Hepatocyte (in vitro differentiated cells): ENCODE data around the gene IRF5. TPM values are rescaled to one million over a fixed set of nuclear protein-coding genes. Genes with fewer than 3 reads are reported as not detected.

ENCODE experiments used
- DNase-seq: peaks from one replicate; pipeline ENCODE4 v3.0.0-alpha.2; 2016; ENCODE audit warnings: low spot score
- H2AFZ ChIP-seq: fragments of 200-600 bp; sonication (generic); 2 replicates; pipeline ENCODE4 v1.6.0; 2016; ENCODE audit warnings: antibody characterized with exemption, mild to moderate bottlenecking
- H3K27ac ChIP-seq: fragments of 200-600 bp; sonication (generic); 2 replicates; pipeline ENCODE4 v1.5.1; 2016; ENCODE audit warnings: mild to moderate bottlenecking
- H3K27me3 ChIP-seq: fragments of 200-600 bp; sonication (generic); 2 replicates; pipeline ENCODE4 v1.6.1; 2016
- H3K36me3 ChIP-seq: fragments of 200-600 bp; sonication (generic); replicated peaks from 2 replicates; pipeline ENCODE4 v1.5.1; 2016; ENCODE audit warnings: low read depth; ENCODE audit not compliant: insufficient read depth
- H3K4me1 ChIP-seq: fragments of 200-600 bp; sonication (generic); 2 replicates; pipeline ENCODE4 v1.5.1; 2016; ENCODE audit warnings: mild to moderate bottlenecking, moderate library complexity; ENCODE audit not compliant: insufficient read depth
- H3K4me2 ChIP-seq: fragments of 200-600 bp; sonication (generic); 2 replicates; pipeline ENCODE4 v1.6.0; 2016
- H3K4me3 ChIP-seq: fragments of 200-600 bp; sonication (generic); 2 replicates; pipeline ENCODE4 v1.5.1; 2016; ENCODE audit warnings: mild to moderate bottlenecking
- H3K79me2 ChIP-seq: fragments of 200-600 bp; sonication (generic); 2 replicates; pipeline ENCODE4 v1.6.0; 2017; ENCODE audit warnings: mild to moderate bottlenecking
- H3K9me2 ChIP-seq: fragments of 200-600 bp; sonication (generic); replicated peaks from 2 replicates; pipeline ENCODE4 v1.6.0; 2017; ENCODE audit warnings: mild to moderate bottlenecking; ENCODE audit not compliant: insufficient read depth
- H3K9me3 ChIP-seq: fragments of 200-600 bp; sonication (generic); 2 replicates; pipeline ENCODE4 v1.5.1; 2016; ENCODE audit warnings: low read depth, mild to moderate bottlenecking
- H4K20me1 ChIP-seq: fragments of 200-600 bp; sonication (generic); 2 replicates; pipeline ENCODE4 v1.6.0; 2016; ENCODE audit warnings: mild to moderate bottlenecking; ENCODE audit not compliant: insufficient read depth, poor library complexity, severe bottlenecking
- EZH2 ChIP-seq: fragments of 200-600 bp; sonication (generic); IDR thresholded peaks from 2 replicates; pipeline ENCODE4 v1.6.1; 2016; ENCODE audit warnings: antibody characterized with exemption, mild to moderate bottlenecking, borderline replicate concordance
- EZH2phosphoT487 ChIP-seq: fragments of 200-600 bp; sonication (generic); IDR thresholded peaks from one replicate; pipeline ENCODE4 v1.6.1; 2018; ENCODE audit warnings: antibody characterized with exemption, mild to moderate bottlenecking, low read depth, moderate library complexity; ENCODE audit not compliant: unreplicated experiment, severe bottlenecking
- WGBS: methylation state at CpG from one replicate; pipeline ENCODE4 v1.1.6; 2016; ENCODE audit warnings: low lambda C conversion rate; ENCODE audit errors: missing lambda C conversion rate; 5-methylcytosine and 5-hydroxymethylcytosine counted together
- polyA plus RNA-seq: library from polyadenylated mRNA; unstranded; fragments of >200 nt; fragmentation: Nextera tagmentation; extraction: Ambion mirVana; gene quantifications from 2 replicates; pipeline ENCODE4 v1.2.1, GENCODE V29; 2016
- total RNA-seq: library from RNA; depleted of rRNA; stranded (reverse); fragments of >200 nt; gene quantifications from 2 replicates; pipeline ENCODE4 v1.2.3, GENCODE V29; 2014
- TF ChIP-seq, protein P1 (sequence below): fragments of 200-600 bp; sonication (generic); IDR thresholded peaks from 2 replicates; pipeline ENCODE4 v1.5.1; 2016; ENCODE audit warnings: antibody characterized with exemption, mild to moderate bottlenecking; ENCODE audit not compliant: poor library complexity

The IRF5 gene, protein sequence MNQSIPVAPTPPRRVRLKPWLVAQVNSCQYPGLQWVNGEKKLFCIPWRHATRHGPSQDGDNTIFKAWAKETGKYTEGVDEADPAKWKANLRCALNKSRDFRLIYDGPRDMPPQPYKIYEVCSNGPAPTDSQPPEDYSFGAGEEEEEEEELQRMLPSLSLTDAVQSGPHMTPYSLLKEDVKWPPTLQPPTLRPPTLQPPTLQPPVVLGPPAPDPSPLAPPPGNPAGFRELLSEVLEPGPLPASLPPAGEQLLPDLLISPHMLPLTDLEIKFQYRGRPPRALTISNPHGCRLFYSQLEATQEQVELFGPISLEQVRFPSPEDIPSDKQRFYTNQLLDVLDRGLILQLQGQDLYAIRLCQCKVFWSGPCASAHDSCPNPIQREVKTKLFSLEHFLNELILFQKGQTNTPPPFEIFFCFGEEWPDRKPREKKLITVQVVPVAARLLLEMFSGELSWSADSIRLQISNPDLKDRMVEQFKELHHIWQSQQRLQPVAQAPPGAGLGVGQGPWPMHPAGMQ
- total RNA-seq: 0.44 and 0.73 TPM in 2 replicates
- polyA plus RNA-seq: 0.55 TPM in 1 of 2 replicates, not detected in the other

DNA sequence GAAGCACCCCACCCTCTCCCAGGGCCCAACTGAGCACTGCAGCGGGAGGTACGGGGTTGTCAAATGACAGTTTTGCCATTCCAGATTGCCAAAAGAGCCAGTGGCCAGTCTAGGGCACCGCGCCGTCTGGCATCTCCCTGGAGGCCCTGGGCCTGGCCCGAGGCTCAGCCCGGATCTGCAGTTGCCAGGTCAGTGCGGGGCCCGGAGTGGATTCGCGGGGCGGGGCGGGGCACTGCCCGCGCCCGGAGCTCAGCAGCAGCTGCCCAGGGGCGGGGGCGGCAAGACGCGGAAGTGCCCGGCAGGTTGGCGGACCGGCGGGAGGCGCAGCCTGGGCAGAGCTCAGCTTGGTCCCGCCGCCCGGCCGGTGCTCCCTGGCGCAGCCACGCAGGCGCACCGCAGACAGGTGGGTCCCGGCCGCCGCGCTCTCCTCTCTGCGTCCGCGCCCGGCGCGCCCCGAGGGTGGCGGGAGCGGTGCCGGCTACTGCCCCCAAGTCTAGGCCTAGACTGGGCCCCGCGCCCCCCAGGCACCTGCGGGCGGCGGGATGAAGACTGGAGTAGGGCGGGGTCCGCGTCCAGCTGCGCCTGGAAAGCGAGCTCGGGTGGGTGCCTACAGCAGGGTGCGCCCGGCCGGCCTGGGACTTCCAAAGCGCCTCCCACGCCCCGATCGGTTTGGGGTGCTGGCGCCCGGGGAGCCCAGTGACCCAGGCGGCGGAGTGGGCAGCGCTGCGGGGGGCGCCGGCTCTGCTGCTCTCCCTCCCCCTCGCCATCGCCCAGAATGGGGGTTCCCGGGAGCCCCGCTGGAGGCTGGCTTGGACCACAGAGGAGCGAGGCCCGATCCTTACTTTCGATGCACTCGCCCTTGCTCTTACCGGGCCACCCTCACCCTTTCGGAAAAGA is at the start of gene IRF5:
Gene IRF5 (plus strand): TSS at position 281 of the 897 bp plus-strand sequence. CDS start 4,155 bp downstream, outside the sequence.
- Histone ChIP-seq H2AFZ (peak within 1 kb of the TSS; percentile 71), H3K4me1 (peaks cover 4% of the 10 kb centered on the region), H3K4me2 (peak within 1 kb of the TSS; percentile 99), H3K27ac (no peak within 1 kb of the TSS), H3K27me3 (peaks cover 41% of the 10 kb centered on the region), H4K20me1 (no peaks in the 10 kb centered on the region), H3K79me2 (no peaks in the 10 kb centered on the region), H3K36me3 (no peaks in the 10 kb centered on the region), H3K4me3 (peak within 1 kb of the TSS; percentile 49), H3K9me3 (no peaks in the 10 kb centered on the region), H3K9me2 (no peaks in the 10 kb centered on the region)
- peak; percentile 60 for DNase-seq
- no peak for TF ChIP-seq EZH2phosphoT487
- TF ChIP-seq, protein P1, sequence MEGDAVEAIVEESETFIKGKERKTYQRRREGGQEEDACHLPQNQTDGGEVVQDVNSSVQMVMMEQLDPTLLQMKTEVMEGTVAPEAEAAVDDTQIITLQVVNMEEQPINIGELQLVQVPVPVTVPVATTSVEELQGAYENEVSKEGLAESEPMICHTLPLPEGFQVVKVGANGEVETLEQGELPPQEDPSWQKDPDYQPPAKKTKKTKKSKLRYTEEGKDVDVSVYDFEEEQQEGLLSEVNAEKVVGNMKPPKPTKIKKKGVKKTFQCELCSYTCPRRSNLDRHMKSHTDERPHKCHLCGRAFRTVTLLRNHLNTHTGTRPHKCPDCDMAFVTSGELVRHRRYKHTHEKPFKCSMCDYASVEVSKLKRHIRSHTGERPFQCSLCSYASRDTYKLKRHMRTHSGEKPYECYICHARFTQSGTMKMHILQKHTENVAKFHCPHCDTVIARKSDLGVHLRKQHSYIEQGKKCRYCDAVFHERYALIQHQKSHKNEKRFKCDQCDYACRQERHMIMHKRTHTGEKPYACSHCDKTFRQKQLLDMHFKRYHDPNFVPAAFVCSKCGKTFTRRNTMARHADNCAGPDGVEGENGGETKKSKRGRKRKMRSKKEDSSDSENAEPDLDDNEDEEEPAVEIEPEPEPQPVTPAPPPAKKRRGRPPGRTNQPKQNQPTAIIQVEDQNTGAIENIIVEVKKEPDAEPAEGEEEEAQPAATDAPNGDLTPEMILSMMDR: no peak
- no peak for TF ChIP-seq EZH2
- 5% methylated on average over 53 of the region's 83 CpGs for WGBS

DNA sequence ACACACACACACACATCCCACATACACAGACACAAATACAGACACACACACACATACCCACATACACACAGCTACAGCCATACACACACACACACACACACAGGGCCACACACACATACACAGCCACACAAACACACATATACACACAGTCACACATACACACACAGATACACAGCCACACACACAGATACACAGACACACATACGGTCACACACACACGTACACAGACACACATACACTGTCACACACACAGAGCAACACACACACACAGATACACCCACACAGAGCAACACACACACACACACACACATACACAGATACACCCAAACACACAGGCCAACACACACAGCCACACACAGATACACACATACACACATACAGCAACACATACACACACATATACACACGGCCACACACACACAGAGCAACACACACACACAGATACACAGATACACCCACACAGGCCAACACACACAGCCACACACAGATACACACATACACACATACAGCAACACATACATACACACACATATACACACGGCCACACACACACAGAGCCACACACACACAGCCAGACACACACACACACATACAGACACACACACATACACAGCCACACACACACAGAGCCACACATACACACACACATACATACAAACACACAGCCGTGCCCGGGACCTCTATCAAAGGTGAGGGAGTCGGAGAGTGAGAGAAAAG is 49.5 kb upstream of the IRF5 start:
- no peaks in the 10 kb centered on the region for H3K36me3 ChIP-seq
- no peaks in the 10 kb centered on the region for H3K9me2 ChIP-seq
- 87% methylated on average over 7 of the region's 7 CpGs for WGBS
- H3K9me3 ChIP-seq: no peaks in the 10 kb centered on the region
- no peaks in the 10 kb centered on the region for H3K79me2 ChIP-seq
- no peak for TF ChIP-seq EZH2
- TF ChIP-seq, protein P1: no peak
- no peak for TF ChIP-seq EZH2phosphoT487
- no peak overlapping the region for H3K4me2 ChIP-seq
- H3K4me3 ChIP-seq: no peak overlapping the region
- H3K27me3 ChIP-seq: peaks cover 5% of the 10 kb centered on the region
- no peak overlapping the region for H2AFZ ChIP-seq
- H3K27ac ChIP-seq: no peak overlapping the region
- no peak for DNase-seq
- no peaks in the 10 kb centered on the region for H3K4me1 ChIP-seq
- no peaks in the 10 kb centered on the region for H4K20me1 ChIP-seq

GRCh38 chr7:128888756-128889095 is 49.0 kb upstream of the IRF5 start:
- Histone ChIP-seq H2AFZ (no peak overlapping the region), H4K20me1 (no peaks in the 10 kb centered on the region), H3K4me1 (no peaks in the 10 kb centered on the region), H3K79me2 (no peaks in the 10 kb centered on the region), H3K27ac (no peak overlapping the region), H3K4me2 (no peak overlapping the region), H3K27me3 (peaks cover 5% of the 10 kb centered on the region), H3K36me3 (no peaks in the 10 kb centered on the region), H3K4me3 (no peak overlapping the region), H3K9me3 (no peaks in the 10 kb centered on the region), H3K9me2 (no peaks in the 10 kb centered on the region)
- no peak for TF ChIP-seq EZH2
- TF ChIP-seq EZH2phosphoT487: no peak
- TF ChIP-seq, protein P1: no peak
- no peak for DNase-seq
- WGBS: 80% methylated on average over 11 of the region's 11 CpGs
